ENCODE data around the gene TMSB10. TPM values are rescaled to one million over a fixed set of nuclear protein-coding genes. Genes with fewer than 3 reads are reported as not detected.
"Not testable (repeated sequence)": the region's sequence is repeated elsewhere in the genome, so short reads cannot be mapped to it uniquely, and the experiment has no call there.

TMSB10 gene
- total RNA-seq, 1 experiment from 2014 or later: 12,539 TPM

DNA sequence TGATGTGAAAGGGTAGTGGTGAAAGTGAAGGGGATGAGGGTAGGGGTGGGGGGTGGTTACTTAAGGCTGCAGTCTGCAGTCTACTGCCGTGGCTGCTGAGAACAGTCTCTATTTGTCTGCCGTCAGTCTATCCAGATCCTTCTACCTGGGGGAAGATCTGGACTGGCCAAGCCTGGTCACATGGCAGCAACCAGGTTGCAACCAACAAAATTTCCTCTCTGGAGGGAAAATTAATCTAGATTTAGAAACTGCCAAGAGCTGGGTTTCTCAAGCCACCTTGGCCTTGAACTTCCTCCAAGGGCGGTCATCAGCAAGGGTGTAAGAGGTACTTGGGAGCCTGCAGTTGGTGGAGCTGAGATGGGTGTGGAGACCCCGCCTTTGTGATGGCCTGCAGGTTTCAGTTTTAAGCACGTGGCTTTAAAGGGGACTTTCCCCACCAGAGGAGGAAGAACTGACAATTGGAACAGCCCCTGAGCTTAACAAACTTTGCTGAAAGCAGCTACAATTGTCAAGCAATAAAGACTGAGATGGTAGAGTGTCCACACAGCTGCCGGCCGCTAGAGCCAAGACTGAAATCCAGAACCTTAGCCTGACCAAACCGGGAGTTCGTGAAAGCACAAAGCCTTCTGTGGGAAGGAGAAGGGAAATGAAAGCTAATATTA lies 34.1 kb downstream of the TMSB10 start:
- no peak for DNase-seq (ENCODE audit: low read depth)

DNA sequence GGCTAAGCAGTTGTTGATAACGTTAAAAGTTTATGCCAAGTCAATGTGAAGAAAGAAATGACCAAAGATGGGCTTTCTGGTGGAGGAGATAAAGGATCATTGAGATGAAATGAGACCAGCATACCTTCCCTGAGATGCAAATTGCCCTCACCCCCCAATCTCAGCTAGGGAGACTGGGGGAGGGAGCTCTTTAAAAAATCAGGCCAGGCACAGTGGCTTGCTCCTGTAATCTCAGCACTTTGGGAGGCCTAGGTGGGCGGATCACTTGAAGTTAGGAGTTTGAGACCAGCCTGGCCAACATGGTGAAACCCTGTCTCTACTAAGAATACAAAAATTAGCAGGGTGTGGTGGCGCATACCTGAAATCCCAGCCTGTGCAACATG lies 34.6 kb downstream of the TMSB10 start:
- no peak for DNase-seq (ENCODE audit: low read depth)

DNA sequence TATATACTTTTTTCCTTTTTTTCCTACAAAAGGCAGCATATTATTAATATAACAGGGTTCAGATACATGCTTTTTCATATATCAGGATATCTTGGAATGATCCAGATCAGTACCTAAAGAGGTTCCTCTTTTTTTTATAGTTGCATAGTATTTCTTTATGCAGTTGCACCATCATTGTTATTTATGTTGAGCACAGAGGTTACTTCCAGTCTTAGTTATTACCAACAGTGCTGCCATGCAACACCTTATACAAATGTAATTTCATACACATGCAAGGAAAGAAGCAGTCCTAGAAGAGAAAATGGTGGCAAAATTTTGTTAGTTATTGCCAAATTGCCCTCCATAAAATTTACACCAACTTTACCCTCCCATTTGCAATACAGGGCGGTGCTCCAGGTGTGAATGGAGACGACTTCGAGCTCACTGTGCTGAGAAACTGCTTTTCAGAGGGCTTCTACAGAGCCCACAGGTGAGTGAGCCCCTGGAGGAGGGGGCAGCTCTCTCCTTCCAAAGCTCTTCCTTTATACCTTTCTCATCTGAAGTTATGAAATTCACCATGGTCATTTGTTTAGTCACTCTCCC lies 35.5 kb downstream of the TMSB10 start:
- no peak for DNase-seq (ENCODE audit: low read depth)

DNA sequence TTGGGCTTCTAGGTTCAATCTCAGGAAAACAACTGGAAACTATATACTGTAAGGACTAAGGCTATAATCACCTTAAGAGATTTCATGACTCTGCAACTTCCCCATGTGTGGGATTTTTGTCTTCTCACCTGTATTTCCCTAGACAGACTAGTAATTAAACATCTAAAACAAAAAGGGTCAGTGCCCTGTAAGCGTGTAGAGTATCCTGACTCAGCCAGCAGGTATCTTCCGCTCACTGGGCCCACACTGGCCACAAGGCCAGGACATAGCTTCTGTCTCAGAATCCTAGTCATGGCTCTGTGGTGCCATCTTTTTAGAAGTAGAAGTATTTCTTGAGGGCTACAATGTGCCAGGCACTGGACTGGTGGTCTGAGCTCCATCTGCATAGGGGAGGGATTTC lies 36.7 kb downstream of the TMSB10 start:
- no peak for DNase-seq (ENCODE audit: low read depth)

- no peak for DNase-seq (ENCODE audit: low read depth)
Measured at GRCh38 chr2:84942964-84943421, 37.5 kb downstream of the TMSB10 start.

- DNase-seq (ENCODE audit: low read depth): no peak
Measured at GRCh38 chr2:84944295-84944909, 38.9 kb downstream of the TMSB10 start.

DNA sequence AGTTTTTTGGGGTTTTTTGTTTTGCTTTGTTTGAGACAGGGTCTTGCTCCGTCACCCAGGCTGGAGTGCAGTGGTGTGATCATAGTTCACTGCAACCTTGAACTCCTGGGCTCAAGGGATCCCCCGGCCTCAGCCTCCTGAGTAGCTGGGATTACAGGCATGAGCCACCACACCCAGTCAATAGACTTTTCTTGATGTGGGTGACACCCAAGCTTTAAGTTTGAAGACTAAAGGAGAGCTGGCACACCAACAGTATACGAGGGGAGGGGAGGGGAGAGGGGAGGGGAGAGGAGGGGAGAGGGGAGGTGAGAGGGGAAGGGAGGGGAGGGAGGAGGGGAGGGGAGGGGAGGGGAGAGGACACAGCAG lies 40.4 kb downstream of the TMSB10 start:
- DNase-seq (ENCODE audit: low read depth): not testable (repeated sequence)

GRCh38 chr2:84946204-84947009 lies 41.0 kb downstream of the TMSB10 start:
- peak; percentile 71 for DNase-seq (ENCODE audit: low read depth)

- DNase-seq (ENCODE audit: low read depth): no peak
Measured at GRCh38 chr2:84947010-84947593, 41.6 kb downstream of the TMSB10 start.

DNA sequence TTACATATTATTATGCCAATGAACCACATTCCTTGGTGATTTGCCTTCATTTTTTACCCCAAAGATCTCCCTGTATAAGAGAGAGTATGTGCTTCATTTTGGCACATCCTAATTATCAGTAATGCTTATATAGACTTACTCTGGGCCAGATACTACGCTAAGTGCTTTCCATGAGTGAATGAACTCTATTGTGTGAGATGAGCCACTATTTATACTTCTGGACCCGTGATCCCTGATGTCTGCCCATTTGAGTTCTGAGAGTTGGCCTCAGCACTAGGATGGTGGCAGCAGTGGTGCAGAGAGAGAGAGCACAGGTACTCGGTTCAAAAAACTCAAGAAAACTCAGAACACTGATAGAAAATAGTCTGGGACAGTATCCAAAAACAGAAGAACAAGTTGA lies 48.1 kb downstream of the TMSB10 start:
- no peak for DNase-seq (ENCODE audit: low read depth)

- no peak for DNase-seq (ENCODE audit: low read depth)
Measured at GRCh38 chr2:84954329-84954728, 48.9 kb downstream of the TMSB10 start.

Other genes with a start within 250 kb of the TMSB10 start
- 5.3 and 7.1 TPM in 2 replicates for gene TRABD2A, start 24.6 kb upstream of the TMSB10 start, total RNA-seq (2014; rRNA removed; shearing (Covaris generic))
- gene KCMF1, start 65.5 kb downstream of the TMSB10 start, total RNA-seq (2014; rRNA removed; shearing (Covaris generic)): 48.3 and 56.4 TPM in 2 replicates
- 0.39 TPM in 1 of 2 replicates, not detected in the other for gene TCF7L1, start 227.7 kb downstream of the TMSB10 start, total RNA-seq (2014; rRNA removed; shearing (Covaris generic))

Data from RPMI7951 (cell line).